ENCODE results near the gene TAS1R2.
"Not testable (repeated sequence)": the region's sequence is repeated elsewhere in the genome, so short reads cannot be mapped to it uniquely, and the experiment has no call there.

The TAS1R2 gene

GRCh38 chr1:18859560-18859959 is at the start of gene TAS1R2:
Gene TAS1R2, minus strand, starts transcription at chr1:18859660. Its CDS starts 0 bp downstream, at chr1:18859660.
- no peak for DNase-seq

- DNase-seq, result no peak
Observed at GRCh38 chr1:18907917-18908845, 48.7 kb upstream of the TAS1R2 start.

GRCh38 chr1:18907021-18907916 is 47.8 kb upstream of the TAS1R2 start:
- peak; percentile 74 for DNase-seq

GRCh38 chr1:18903291-18903756 is 43.9 kb upstream of the TAS1R2 start:
- peak; percentile 41 for DNase-seq

GRCh38 chr1:18902523-18903290 is 43.2 kb upstream of the TAS1R2 start, which contains the start of gene ALDH4A1:
Gene ALDH4A1, minus strand, starts transcription at chr1:18902555. Its CDS starts 32 bp downstream, at chr1:18902523.
- DNase-seq, result peak; percentile 99

- DNase-seq, result peak; percentile 46
Observed at GRCh38 chr1:18901952-18902522, 42.6 kb upstream of the TAS1R2 start.

- DNase-seq, result no peak
Observed at GRCh38 chr1:18901147-18901951, 41.9 kb upstream of the TAS1R2 start.

- no peak for DNase-seq
Observed at GRCh38 chr1:18900303-18900841, 40.9 kb upstream of the TAS1R2 start.

- no peak for DNase-seq
Observed at GRCh38 chr1:18899363-18900049, 40.0 kb upstream of the TAS1R2 start.

GRCh38 chr1:18898567-18898966 is 39.1 kb upstream of the TAS1R2 start:
- DNase-seq, result no peak

- DNase-seq, result no peak
Observed at GRCh38 chr1:18895317-18895716, 35.9 kb upstream of the TAS1R2 start.

- DNase-seq, result no peak
Observed at GRCh38 chr1:18893120-18893519, 33.7 kb upstream of the TAS1R2 start.

GRCh38 chr1:18891858-18892257 is 32.4 kb upstream of the TAS1R2 start:
- not testable (repeated sequence) for DNase-seq

GRCh38 chr1:18891426-18891780 is 31.9 kb upstream of the TAS1R2 start:
- no peak for DNase-seq

GRCh38 chr1:18890706-18891425 is 31.4 kb upstream of the TAS1R2 start:
- DNase-seq, result no peak

GRCh38 chr1:18886003-18886335 is 26.5 kb upstream of the TAS1R2 start:
- no peak for DNase-seq

GRCh38 chr1:18885311-18886002 is 26.0 kb upstream of the TAS1R2 start:
- no peak for DNase-seq

GRCh38 chr1:18884727-18885126 is 25.3 kb upstream of the TAS1R2 start:
- no peak for DNase-seq

- DNase-seq, result no peak
Observed at GRCh38 chr1:18884419-18884717, 24.9 kb upstream of the TAS1R2 start.
